ENCODE results near the gene PRSS56.
"Not testable (repeated sequence)": the region's sequence is repeated elsewhere in the genome, so short reads cannot be mapped to it uniquely, and the experiment has no call there.

PRSS56 gene

GRCh38 chr2:232541961-232542714 is 21.9 kb downstream of the PRSS56 start:
- no peak for DNase-seq (ENCODE audit: low read depth in 2 of 2)

GRCh38 chr2:232542715-232543467 is 22.7 kb downstream of the PRSS56 start:
- no peak for DNase-seq (ENCODE audit: low read depth in 2 of 2)

GRCh38 chr2:232543491-232543890 is 23.3 kb downstream of the PRSS56 start:
- no peak for DNase-seq (ENCODE audit: low read depth in 2 of 2)

GRCh38 chr2:232543928-232544631 is 23.9 kb downstream of the PRSS56 start:
- no peak for DNase-seq (ENCODE audit: low read depth in 2 of 2)

DNA sequence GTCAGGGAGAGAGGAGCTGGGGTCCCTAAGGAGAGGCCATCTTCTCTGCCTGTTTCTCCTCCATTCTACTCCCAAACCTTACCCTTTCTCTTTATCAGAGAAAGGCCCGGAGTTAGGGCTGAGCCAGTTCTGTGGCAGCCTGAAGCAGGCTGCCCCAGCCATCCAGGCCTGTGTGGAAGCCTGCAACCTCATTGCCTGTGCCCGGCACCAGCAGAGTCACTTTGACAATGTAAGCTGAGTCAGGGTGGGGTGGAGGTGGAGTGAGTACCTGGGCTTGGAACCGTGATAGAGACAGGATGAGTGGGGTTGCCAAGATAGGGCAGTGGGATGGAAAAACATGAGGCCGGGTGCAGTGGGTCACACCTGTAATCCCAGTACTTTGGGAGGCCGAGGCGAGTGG is 24.5 kb downstream of the PRSS56 start:
- DNase-seq (ENCODE audit: low read depth in 2 of 2) = no peak

DNA sequence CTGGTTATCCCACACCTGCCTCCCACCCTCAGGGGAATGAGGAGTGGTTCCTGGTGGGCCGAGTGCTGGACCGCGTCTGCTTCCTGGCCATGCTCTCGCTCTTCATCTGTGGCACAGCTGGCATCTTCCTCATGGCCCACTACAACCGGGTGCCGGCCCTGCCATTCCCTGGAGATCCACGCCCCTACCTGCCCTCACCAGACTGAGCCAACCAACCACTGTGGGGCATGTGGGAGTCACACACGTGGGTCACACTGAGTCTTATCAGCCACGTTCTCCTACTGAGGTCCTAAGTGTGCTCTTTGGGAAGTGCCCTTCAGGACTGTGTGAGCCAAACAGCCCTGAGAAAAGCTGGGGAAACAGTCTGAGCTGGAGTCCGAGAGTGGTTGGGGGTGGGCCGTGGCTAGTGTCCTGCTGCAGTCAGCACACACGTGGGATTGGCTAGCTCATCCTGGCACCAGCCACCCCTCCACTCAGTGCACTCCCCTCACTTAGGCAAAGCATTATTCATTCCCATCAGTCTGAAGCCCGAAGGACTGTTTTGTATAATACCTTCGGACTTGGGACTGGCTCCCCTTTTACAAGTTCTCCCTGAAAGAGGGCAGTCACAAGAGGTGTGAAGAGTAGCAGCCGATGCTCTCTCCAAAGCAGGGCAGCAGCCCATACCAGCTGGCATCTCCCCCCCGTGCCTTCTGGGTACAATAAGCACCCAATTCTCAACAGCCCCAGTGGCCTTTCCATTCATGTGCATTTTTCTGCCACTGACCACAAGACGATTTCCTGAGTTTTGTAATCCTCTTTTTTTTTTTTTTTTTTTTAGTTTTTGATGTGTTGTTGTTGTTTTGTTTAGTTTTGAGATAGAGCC is 25.6 kb downstream of the PRSS56 start:
- DNase-seq (ENCODE audit: low read depth in 2 of 2) = no peak

DNA sequence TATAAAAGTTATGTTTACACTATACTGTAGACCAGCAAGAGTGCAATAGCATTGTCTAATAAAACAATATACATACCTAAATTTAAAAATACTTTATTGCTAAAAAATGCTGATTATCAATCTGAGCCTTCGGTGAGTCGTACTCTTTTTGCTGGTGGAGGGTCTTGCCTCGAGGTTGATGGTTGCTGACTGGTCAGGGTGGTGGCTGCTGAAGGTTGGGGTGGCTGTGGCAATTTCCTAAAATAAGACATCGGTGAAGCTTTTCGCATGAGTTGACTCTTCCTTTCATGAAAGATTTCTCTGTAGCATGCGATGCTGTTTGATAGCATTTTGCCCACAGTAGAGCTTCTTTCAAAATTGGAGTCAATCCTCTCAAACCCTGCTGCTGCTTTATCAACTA is 27.8 kb downstream of the PRSS56 start:
- DNase-seq (ENCODE audit: low read depth in 2 of 2) = no peak

GRCh38 chr2:232549655-232550353 is 29.6 kb downstream of the PRSS56 start:
- no peak for DNase-seq (ENCODE audit: low read depth in 2 of 2)

DNA sequence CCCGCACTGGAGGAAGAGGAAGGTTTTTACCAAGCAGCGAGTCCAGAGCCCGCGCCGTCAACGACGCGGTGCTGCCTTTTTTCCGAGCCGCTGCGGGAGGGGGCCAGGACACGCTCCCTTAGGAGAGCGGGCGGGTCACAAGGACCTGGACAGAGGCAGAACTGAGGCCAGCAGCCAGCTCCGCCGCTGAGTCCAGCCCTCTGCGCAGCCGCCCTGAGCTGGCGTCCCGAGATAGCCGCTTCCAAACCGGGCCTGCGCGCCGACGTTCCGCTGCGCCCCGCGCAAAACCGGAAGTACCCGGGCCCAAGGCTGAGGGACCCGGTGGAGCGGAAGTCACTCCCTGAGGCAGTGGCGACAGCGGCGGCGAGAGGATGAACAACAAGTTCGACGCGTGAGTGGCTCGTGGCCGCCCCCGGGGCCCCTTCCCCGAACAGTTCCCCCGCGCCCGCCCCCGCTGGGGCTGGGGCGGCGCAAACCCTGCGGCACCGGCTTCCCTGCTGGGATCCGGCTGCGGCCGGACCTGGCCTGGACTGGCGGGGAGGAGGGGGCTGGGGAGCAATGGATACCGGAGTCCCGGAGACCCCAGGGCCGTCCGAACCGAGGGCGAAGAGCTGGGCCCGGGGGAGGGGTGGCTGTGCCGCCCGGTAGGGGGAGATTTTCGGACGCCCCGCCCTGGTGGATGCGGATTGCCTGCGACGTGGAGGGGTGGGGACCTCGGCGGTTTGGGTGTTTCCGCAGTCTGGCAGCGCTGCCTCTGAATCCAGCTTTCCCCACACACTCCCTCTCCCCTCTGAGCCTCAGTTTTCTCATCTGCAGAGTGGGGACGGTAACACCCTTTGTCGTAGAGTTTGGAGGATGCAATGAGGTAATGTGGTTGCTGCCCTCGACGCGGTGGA is 30.4 kb downstream of the PRSS56 start, which contains the start of the genes EIF4E2 and TIGD1:
TSS of gene EIF4E2 (plus strand) at position 336 of the 896 bp plus-strand sequence. CDS start at position 372, 36 bp downstream.
TSS of gene TIGD1 (minus strand) at position 204 of the 896 bp plus-strand sequence. CDS start 675 bp downstream, outside the sequence.
- DNase-seq (ENCODE audit: low read depth in 2 of 2) = peak; percentile 88

DNA sequence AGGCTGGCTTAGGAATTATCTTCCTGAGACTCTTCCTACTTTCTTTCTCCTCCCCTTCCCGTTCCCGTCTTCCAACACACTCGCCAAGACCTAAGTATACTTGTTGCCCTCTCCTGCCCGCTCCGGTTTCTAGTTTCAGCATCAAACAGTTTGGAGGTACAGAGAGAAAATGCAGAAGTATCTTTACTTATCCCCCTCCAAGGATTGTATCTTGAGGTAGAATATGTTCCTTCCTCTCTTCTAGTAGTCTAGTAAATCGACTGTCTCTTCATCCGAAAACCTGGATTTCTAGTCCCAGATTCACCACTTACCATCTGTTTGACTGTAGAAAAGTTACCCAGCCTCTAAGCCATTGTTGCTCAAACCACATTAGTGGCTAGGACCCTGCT is 31.1 kb downstream of the PRSS56 start:
- DNase-seq (ENCODE audit: low read depth in 2 of 2) = no peak

DNA sequence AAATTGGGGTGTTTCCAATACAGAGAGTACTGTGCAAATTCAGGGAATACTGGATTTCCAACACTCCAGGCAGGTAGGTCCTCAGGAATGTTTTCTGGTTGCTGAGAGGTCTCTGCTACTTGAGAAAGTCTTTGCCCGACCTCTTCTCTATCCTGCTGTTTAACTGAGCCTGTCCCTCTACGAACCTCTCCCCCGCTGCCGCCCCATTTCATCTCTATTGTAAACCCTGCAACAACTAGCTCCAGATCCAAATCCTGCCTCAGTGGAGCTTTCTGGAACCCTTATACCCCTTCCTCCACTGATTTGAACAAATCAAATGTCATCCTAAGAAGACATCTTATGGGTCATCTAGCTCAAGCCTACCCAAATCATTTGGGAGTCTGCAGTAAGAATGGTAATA is 31.6 kb downstream of the PRSS56 start:
- no peak for DNase-seq (ENCODE audit: low read depth in 2 of 2)

DNA sequence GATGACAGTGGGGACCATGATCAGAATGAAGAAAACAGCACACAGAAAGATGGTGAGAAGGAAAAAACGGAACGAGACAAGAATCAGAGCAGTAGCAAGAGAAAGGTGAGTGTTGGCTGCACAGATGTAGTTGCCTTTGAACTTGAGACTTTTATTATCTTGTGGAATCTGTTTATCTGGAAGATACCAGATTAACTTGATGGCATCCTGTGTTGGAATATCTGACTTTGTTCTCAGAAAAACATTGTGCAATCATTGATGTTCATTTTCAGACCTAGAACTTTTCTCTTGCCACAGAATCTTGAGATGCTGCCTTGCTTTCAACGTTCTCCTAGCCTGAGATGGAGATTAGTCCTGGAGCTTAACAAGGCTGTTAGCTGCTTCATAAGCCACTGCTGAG is 36.2 kb downstream of the PRSS56 start:
- no peak for DNase-seq (ENCODE audit: low read depth in 2 of 2)

DNA sequence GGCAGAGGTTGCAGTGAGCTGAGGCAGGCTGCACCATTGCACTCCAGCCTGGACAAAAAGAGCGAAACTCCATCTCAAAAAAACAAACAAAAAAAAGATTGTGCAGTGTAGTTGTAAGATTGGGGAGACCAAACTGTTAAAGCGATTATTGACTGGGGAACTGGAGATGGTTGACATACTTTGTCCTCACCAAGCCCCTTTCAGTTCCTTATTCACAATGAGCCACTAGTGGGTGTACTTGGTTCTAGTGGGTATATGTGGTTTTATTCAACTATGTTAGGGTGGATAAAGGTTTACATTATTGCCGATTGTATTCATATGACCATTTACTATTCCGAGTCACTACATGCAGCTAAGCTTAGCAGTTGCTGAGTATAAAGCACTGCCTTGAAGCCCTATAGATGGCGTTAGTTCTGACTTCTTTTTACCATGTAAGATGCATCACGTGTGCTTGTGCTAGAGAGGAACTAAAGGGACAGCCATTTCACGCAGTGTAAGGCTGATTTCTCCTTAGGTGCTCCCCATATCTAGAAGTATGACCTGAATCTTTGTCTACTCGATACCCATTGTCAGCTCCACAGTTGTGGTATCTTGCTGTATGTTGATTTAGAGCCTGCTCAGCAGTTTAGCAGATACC is 42.4 kb downstream of the PRSS56 start:
- no peak for DNase-seq (ENCODE audit: low read depth in 2 of 2)

DNA sequence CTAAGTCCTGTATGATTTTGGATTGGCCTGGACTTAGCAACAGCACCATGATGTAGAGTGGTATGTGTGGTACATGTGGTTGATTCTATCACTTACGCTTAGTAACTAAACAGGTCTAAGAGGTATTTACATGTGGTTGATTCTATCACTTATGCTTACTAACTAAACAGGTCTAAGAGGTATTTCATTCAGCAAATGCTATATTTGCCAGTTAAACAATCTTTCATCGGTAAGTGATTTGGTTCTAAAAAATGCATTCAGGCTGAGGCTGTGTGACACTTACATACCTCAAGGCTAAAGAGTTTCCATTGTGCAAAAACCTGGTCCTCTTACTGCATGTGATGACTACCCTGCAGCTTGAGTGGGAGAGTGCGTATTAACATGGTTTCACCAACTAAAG is 43.4 kb downstream of the PRSS56 start:
- no peak for DNase-seq (ENCODE audit: low read depth in 2 of 2)

DNA sequence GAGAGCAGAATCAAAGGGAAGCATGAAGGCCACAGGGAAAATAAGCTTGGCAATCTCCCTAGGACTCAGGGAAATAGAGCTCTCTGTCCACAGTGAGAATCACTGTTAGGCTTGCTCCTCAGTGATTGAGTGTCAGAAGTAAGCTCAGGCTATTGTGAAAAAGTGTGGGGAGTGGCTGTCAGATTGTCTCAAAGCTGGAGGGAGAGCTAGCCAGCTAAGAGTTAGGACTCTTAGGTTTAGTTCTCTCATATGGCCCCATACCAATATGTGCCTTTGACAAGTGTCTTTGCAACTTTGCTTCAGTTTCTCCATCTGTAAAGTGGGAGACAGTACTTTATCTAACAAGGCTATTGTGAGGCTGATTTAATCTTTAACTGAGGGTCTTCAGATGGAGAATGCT is 47.5 kb downstream of the PRSS56 start:
- no peak for DNase-seq (ENCODE audit: low read depth in 2 of 2)

DNA sequence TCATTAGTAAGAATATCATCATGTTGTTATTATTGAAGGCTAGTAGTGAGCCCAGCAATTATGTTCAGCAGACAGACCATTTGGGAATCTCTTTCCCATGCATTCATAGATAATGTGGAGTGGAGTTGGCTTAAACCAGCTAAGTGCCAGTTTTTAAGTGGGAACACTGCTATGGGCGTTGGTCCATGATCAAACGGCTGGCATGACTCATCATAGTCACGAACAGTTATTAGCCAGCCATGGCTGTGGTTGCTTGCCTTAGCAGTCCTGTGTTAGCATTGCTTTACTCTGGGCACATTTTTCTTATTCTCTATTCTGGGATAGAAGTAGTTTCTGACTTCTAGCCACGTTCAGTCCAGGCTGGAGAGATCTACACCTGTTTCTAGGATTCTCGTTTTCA is 48.0 kb downstream of the PRSS56 start:
- no peak for DNase-seq (ENCODE audit: low read depth in 2 of 2)

GRCh38 chr2:232569541-232569940 is 49.4 kb downstream of the PRSS56 start:
- DNase-seq (ENCODE audit: low read depth in 2 of 2) = no peak

- not testable (repeated sequence) for DNase-seq (ENCODE audit: low read depth in 2 of 2)
Measured at GRCh38 chr2:232570481-232570880, 50.3 kb downstream of the PRSS56 start.

DNA sequence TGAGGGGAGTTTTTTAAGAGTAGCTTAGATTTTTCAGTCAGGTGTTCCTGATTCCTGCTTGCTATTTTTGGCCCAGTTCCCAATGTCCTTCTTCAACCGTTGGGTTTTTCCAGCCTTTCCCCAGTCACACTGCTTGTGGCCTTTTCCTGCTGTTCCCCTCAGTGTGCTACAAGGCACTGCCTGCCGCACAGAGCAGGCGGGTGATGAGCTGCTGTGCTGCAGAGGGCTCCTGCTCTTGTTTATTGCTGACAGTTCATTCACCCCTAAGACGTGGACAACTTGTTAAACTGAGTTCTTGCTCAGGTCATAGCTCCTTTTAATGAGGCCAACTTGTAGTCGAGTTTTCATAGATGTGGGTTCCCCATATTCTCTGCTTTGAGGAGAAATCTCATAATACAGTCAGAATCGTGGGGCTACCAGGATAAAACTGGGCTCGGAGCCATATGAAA is 50.9 kb downstream of the PRSS56 start:
- no peak for DNase-seq (ENCODE audit: low read depth in 2 of 2)

Data from stimulated activated CD8-positive, alpha-beta memory T cell treated with anti-CD3 and anti-CD28 coated beads, Interleukin-2, amount 100 ng/mL, for 48 hours (primary cell).